Spleen (tissue), 11 donors: ENCODE results near the gene CRELD2. TPM values are rescaled to one million over a fixed set of nuclear protein-coding genes. Genes with fewer than 3 reads are reported as not detected.

Experiments used
- DNase-seq: peaks from one replicate; pipeline ENCODE4 v3.0.0-alpha.2; 2020
- H3K27ac ChIP-seq, 8 donors: fragments of 200-600 bp; sonication (generic) in 7 of 8; 1 replicate in 4 of 8; 2 replicates in 4 of 8; pipeline versions ENCODE4 v1.5.0 to v1.8.0; 2016 to 2021; ENCODE audit warnings: inconsistent platforms in 4 of 8, mild to moderate bottlenecking in 4 of 8, moderate library complexity in 1 of 8
- H3K27me3 ChIP-seq, 7 donors: fragments of 200-600 bp; sonication (generic) in 6 of 7; replicated peaks in 1 of 7; 1 replicate in 4 of 7; 2 replicates in 3 of 7; pipeline versions ENCODE4 v1.5.0 to v1.8.0; 2016 to 2021; ENCODE audit warnings: inconsistent platforms in 3 of 7, mild to moderate bottlenecking in 1 of 7
- H3K36me3 ChIP-seq, 6 donors: fragments of 200-600 bp; sonication (generic) in 5 of 6; 1 replicate in 4 of 6; 2 replicates in 2 of 6; pipeline versions ENCODE4 v1.5.0 to v1.8.0; 2016 to 2021; ENCODE audit warnings: inconsistent platforms in 2 of 6
- H3K4me1 ChIP-seq, 6 donors: fragments of 200-600 bp; sonication (generic) in 5 of 6; 1 replicate in 3 of 6; 2 replicates in 3 of 6; pipeline versions ENCODE4 v1.5.0 to v1.8.0; 2016 to 2021; ENCODE audit warnings: inconsistent platforms in 3 of 6
- H3K4me3 ChIP-seq, 8 donors: fragments of 200-600 bp; sonication (generic) in 7 of 8; 1 replicate in 4 of 8; 2 replicates in 4 of 8; pipeline versions ENCODE4 v1.5.0 to v1.8.0; 2016 to 2021; ENCODE audit warnings: inconsistent platforms in 4 of 8, mild to moderate bottlenecking in 4 of 8, moderate library complexity in 2 of 8
- H3K9me3 ChIP-seq, 8 donors: fragments of 200-600 bp; sonication (generic) in 7 of 8; 1 replicate in 4 of 8; 2 replicates in 4 of 8; pipeline versions ENCODE4 v1.5.0 to v1.8.0; 2016 to 2021; ENCODE audit warnings: inconsistent platforms in 4 of 8
- CTCF ChIP-seq, 11 experiments: fragments of 200-600 bp in 7 of 11; fragments of 450-650 bp in 4 of 11; sonication (generic) in 4 of 11; IDR thresholded peaks in 8 of 11; conservative IDR thresholded peaks in 3 of 11; 1 replicate in 7 of 11; 2 replicates in 4 of 11; pipeline versions ENCODE4 v1.4.0 to v1.8.0; 2016 to 2021; ENCODE audit warnings: antibody characterized with exemption in 11 of 11, inconsistent platforms in 4 of 11, mild to moderate bottlenecking in 1 of 11
- POLR2A ChIP-seq, 3 donors: fragments of 450-650 bp; IDR thresholded peaks; one replicate each; pipeline ENCODE4 v1.5.1; 2017; ENCODE audit warnings: antibody characterized with exemption in 3 of 3, mild to moderate bottlenecking in 1 of 3
- POLR2AphosphoS5 ChIP-seq, 3 donors: sonication (generic); formaldehyde crosslinking; IDR thresholded peaks; one replicate each; pipeline ENCODE4 v1.5.1; 2017; ENCODE audit warnings: antibody characterized with exemption in 3 of 3
- WGBS, 5 donors: extraction: QIAGEN DNeasy Blood & Tissue Kit in 3 of 5; methylation state at CpG; one replicate each; pipeline versions ENCODE4 v1.1.5 to v1.1.7; 2013 to 2018; 5-methylcytosine and 5-hydroxymethylcytosine counted together
- intact Hi-C: fragments of 100-400 bp; cut with DNase I; formaldehyde crosslinking; loops from one replicate; pipeline ENCODE4 v1.15.0; 2023; ENCODE audit warnings: low total_unique reads
- polyA plus RNA-seq, 3 donors: library from polyadenylated mRNA; stranded (reverse); fragments of 200-250 nt; gene quantifications; one replicate each; pipeline ENCODE4 v1.2.1, GENCODE V29; 2013
- total RNA-seq, 7 donors: library from RNA; depleted of rRNA in 3 of 7; stranded (reverse); fragments of >200 nt in 3 of 7; fragmentation: NEBNext Ultra II Directional in 4 of 7; extraction: Animal tissue kit (Norgen Biotek cat#: 25700) in 4 of 7; gene quantifications; one replicate each; pipeline versions ENCODE4 v1.1.0 to v1.2.1, GENCODE V29; 2016 to 2021
- donor health status: healthy with polysubstance abuse.
- donor health status: DM: no; HTN: no; CAD: no; lungs with moderate emphysema.
- donor health status: DM: no; HTN: no; CAD: no.
- donor health status: Bipolar disorder and iron deficiency.
- donor health status: healthy.
- donor health status: DM: no; HTN: no; CAD: no.
- donor health status: DM: yes; HTN: yes; CAD: no.

The CRELD2 gene
- total and polyA plus RNA-seq, 10 donors = 16.2 to 46.3 (median 34.9) TPM

DNA sequence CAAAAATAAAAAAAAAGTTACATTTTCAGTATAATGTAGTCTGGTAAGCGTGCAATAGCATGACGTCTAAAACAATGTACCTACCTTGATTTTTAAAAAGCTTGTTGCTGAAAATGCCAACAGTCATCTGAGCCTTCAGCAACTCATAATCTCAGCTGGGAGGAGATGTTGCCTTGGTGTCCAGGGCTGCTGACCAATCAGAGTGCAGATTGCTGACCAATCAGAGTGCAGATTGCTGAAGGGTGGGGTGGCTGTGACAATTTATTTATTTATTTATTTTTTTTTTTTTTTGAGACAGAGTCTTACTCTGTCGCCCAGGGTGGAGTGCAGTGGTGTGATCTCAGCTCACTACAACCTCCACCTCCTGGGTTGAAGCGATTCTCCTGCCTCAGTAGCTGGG, 47.0 kb upstream of the CRELD2 start:
- H3K4me3 ChIP-seq = no peak overlapping the region
- intact Hi-C loops = no loop called here
- H3K9me3 ChIP-seq = peaks cover 0 to 26% (median 24%) of the 10 kb centered on the region in 8 donors
- WGBS, 5 donors = 93 to 98% (median 97%) methylated on average over 4 of the region's 4 CpGs
- peaks cover 0 to 31% (median 0%) of the 10 kb centered on the region in 6 donors for H3K36me3 ChIP-seq
- TF ChIP-seq POLR2AphosphoS5 (IDR thresholded peaks at IDR 0.05) = no peak
- no peak for TF ChIP-seq POLR2A (IDR thresholded peaks at IDR 0.05)
- no peak for TF ChIP-seq CTCF (IDR thresholded peaks at IDR 0.05 in 8 of 11, conservative IDR thresholded peaks at IDR 0.05 in 3 of 11)
- no peaks in the 10 kb centered on the region for H3K27me3 ChIP-seq
- H3K27ac ChIP-seq = no peak overlapping the region
- H3K4me1 ChIP-seq = peaks cover 0 to 22% (median 6%) of the 10 kb centered on the region in 6 donors
- no peak for DNase-seq

- Histone ChIP-seq H3K4me1 (peaks cover 0 to 18% (median 6%) of the 10 kb centered on the region in 6 donors), H3K27me3 (no peaks in the 10 kb centered on the region), H3K4me3 (no peak overlapping the region), H3K36me3 (peaks cover 0 to 31% (median 0%) of the 10 kb centered on the region in 6 donors), H3K9me3 (peaks cover 0 to 18% (median 15%) of the 10 kb centered on the region in 8 donors), H3K27ac (no peak overlapping the region)
- intact Hi-C loops = no loop called here
- peak; percentile 19 for DNase-seq
- TF ChIP-seq CTCF (IDR thresholded peaks at IDR 0.05 in 8 of 11, conservative IDR thresholded peaks at IDR 0.05 in 3 of 11) = no peak
- no peak for TF ChIP-seq POLR2AphosphoS5 (IDR thresholded peaks at IDR 0.05)
- no peak for TF ChIP-seq POLR2A (IDR thresholded peaks at IDR 0.05)
- 92 to 99% (median 94%) methylated on average over 7 of the region's 7 CpGs for WGBS, 5 donors
Observed at GRCh38 chr22:49872347-49872746, 46.1 kb upstream of the CRELD2 start.

DNA sequence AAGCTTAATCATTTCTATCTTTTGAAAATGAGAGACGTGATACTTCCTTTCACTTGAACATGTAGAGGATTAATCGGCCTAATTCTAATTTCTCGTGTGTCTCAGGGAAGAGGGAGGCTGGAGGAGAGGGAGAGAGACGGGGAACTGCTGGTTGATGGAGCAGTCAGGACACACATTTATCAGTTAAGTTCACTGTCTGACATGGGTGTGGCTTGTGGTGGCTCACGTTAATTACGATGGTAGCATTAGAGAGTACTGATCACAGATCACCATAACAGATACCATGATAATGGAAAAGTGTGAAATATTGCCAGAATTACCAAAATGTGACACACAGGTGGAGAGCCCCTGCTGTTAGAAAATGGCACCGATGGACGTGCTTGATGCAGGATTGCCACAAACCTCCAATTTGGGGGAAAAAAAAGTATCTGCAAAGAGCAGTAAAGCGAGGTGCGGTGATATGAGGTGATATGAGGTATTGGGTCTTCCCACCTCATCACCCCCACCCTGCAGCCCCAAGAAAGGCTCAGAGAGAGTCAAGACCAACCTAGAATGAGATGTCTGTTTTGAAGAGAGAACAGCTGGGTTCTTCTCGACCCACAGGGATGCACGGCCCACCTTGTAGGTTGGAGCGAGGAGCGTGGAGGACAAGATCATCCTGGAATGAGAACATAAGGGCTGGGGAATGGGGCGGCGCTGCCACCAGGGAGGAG, 45.0 kb upstream of the CRELD2 start:
- TF ChIP-seq CTCF (IDR thresholded peaks at IDR 0.05 in 8 of 11, conservative IDR thresholded peaks at IDR 0.05 in 3 of 11) = no peak
- TF ChIP-seq POLR2AphosphoS5 (IDR thresholded peaks at IDR 0.05) = no peak
- no peak for TF ChIP-seq POLR2A (IDR thresholded peaks at IDR 0.05)
- Histone ChIP-seq H3K27ac (no peak overlapping the region), H3K9me3 (peaks cover 0 to 15% (median 13%) of the 10 kb centered on the region in 8 donors), H3K4me1 (peaks cover 0 to 11% (median 5%) of the 10 kb centered on the region in 6 donors), H3K27me3 (no peaks in the 10 kb centered on the region), H3K36me3 (peaks cover 0 to 34% (median 2%) of the 10 kb centered on the region in 6 donors), H3K4me3 (no peak overlapping the region)
- intact Hi-C loops = no loop called here
- DNase-seq = no peak
- WGBS, 5 donors = 88 to 94% (median 92%) methylated on average over 15 to 16 of the region's 16 CpGs

DNA sequence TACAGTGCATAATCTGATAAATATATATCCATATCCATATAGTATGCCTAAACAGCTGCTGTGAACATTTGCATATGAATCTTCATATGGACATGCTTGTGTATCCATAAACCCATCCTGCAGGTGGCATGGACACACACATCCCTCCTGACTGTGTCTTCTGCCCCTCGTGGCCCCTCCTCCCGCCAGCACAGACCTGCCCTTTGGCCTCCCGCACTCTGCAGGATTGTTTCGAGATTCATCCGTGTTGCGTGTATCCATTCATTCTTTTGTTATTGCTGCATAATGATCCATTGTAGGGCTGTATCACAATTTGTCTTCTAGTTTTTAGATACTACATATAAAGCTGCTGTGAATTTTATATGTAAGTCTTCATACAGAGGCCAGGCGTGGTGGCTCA, 40.8 kb upstream of the CRELD2 start:
- no peaks in the 10 kb centered on the region for H3K27me3 ChIP-seq
- intact Hi-C loops = no loop called here
- H3K36me3 ChIP-seq = peaks cover 0 to 31% (median 0%) of the 10 kb centered on the region in 6 donors
- peak; percentile 22 for DNase-seq
- no peak overlapping the region for H3K4me3 ChIP-seq
- peaks cover 0 to 28% (median 8%) of the 10 kb centered on the region in 6 donors for H3K4me1 ChIP-seq
- H3K27ac ChIP-seq = no peak overlapping the region
- H3K9me3 ChIP-seq = no peaks in the 10 kb centered on the region
- TF ChIP-seq POLR2AphosphoS5 (IDR thresholded peaks at IDR 0.05) (no peak), POLR2A (IDR thresholded peaks at IDR 0.05) (no peak), CTCF (IDR thresholded peaks at IDR 0.05 in 8 of 11, conservative IDR thresholded peaks at IDR 0.05 in 3 of 11) (no peak)
- WGBS, 5 donors = 98 to 99% (median 98%) methylated on average over 7 of the region's 7 CpGs
